HG03064 (cell line): ENCODE measurements around the gene VPS29.

ENCODE experiments used
- ATAC-seq: cut with Tn5 transposase; IDR thresholded peaks from one replicate; pipeline ENCODE4 v1.9.1; 2021; ENCODE audit warnings: low read depth; ENCODE audit not compliant: unreplicated experiment

VPS29 gene

DNA sequence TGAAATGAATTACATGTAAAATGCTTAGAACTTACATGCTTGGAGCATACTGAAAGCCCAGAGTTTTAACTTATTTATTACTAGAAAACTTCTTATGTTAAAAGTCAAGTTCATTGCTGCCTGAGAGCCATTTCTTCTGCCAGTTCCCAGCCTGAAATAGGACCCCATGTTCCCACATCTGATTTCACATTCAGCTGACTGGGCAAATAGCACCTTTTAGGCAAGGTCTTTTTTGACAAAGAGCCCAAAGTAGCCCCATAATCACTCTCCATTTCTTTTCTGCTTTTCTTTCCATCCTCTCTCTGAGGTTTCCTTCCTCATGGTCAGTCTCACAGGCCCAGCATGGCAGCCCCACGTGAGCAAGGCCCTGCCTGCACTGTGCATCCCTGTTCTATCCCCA lies 50.6 kb downstream of the VPS29 start:
- ATAC-seq = no peak

DNA sequence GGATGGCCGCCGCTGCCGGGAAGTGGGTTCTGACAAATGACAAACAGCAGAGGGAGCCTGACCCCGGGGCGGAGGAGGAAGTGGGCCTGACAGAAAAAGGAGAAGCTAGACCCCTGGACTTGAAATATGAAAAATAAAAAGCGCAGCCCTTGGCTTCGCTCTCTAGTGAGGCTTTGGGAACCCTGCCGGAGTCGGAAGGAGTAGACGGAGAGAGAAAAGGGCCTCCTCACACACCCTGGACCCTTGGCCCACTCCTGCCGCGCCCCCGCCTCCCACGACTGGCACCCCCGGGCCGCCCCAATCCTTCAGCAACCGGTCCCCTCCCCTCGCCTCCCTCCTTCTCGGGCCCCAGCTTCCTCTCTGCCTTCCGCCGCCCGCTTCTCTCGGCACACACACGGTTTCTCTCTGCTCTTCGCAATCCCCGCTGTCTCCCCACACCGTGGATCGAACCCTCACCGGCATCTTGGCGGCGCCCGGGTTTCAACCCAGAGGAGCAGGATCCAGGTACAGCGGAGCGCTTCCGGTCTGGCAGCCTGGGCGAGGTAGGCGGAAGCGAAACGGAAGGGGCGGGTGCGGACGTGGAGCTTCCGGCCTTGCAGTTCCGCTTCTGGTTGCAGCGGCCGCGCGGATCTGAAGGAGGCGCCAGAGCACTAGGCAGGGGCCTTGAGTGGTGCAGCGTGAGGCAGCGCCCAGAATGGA lies 52.0 kb downstream of the VPS29 start, which contains the start of gene ARPC3:
TSS of gene ARPC3 (minus strand) at position 539 of the 699 bp plus-strand sequence. CDS start at position 462, 77 bp downstream.
- peak; percentile 93 for ATAC-seq

DNA sequence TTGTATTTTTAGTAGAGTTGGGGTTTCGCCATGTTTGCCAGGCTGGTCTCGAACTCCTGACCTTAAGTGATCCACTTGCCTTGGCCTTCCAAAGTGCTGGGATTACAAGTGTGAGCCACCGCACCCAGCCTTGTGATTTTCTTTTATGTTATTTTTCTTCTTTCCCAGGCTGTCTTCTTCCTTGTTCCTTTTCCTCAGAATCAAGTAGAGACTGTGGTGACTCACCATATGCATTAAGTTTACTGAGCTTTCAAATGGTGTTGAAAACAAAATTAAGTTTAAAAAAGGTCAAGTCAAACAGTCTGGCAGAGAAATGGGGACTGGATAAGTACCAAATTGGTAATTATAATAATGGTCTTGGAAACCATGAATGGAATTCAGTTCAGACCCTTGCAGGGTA lies 57.5 kb downstream of the VPS29 start:
- no peak for ATAC-seq
